Globus pallidus (tissue), 1 donor: ENCODE measurements around the gene SLC25A5.
"Not testable (repeated sequence)": the region's sequence is repeated elsewhere in the genome, so short reads cannot be mapped to it uniquely, and the experiment has no call there.

Source experiments
- DNase-seq: peaks from one replicate; pipeline ENCODE4 v3.0.0-alpha.2; 2015; ENCODE audit warnings: low spot score

The SLC25A5 gene

DNA sequence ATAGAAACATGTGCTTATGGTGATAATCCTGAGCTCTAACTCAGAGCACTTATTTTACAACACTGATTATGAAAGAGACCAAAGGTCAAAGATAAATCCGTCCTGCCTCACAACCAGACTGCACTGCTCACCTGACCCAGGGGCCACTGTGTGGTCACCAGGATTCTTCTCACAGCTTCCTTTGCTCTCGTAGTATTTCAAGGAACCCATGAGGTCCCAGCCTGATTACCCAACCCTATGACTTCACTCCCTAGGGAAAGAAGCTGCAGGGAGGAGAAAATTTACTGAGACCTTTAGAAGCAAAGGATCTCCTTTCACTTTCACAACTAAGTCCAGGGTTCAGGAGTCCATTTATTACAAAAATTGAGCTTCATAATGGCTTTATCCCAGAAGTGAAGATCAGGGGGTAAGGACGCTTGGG is 9.6 kb downstream of the SLC25A5 start:
- no peak for DNase-seq

DNA sequence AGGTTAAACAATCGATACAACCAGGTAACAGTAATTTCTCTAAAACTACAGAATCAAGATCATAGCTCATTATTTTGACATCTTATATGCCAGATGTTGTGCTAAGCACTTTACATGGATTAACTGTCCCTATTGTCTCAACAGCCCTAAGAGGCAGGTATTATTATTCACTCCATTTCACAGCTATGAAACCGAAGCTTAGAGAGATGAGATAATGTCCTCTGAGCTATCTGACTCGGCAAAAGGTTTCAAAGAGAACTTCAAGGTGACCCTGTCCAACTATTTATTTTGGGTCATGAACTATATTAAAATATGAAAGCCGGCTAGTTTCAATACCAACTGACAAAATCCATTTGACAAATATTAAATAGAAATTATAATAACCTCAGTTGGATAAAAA is 10.3 kb downstream of the SLC25A5 start:
- DNase-seq, result no peak

DNA sequence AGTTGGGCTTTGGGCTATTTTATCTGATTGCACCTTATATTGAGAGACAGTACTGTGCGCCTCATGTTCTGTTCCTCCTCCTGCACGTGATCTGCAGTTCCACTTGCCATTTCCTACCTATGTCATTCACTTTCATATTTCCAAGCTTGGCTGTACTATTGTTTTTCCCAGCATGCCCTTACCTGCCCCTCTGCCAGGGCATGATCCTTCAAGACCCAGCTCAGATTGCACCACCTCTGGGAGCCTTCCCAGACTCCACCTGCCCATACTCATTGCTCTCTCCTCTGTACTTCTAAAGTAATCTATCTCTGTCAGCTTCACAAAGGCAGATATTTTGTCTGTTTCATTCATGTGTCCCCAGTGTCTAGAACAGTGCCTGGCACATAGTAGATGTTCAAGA is 11.6 kb downstream of the SLC25A5 start:
- DNase-seq, result no peak

DNA sequence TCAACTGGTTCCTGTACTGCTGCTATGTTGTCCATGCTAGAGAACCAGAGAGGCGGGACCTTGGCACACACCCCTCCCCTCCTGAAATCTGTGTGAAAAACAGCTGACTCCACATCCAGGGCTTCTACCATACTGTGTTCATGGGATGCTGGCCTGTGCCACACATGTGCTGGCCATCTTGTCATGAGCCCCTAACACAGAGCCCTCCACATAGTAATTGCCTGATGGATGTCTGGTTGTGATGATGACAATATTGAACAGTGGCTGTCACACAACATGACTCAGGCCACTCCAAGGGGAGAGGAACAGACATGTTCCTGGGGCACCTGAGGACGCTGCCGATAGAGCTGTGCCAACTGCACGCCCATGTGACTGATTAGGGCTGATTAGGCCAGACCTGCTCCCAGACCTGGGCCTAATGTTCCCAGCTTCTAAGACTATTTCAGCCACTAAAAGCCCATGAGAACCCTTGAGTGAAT is 13.1 kb downstream of the SLC25A5 start:
- DNase-seq, result no peak

DNA sequence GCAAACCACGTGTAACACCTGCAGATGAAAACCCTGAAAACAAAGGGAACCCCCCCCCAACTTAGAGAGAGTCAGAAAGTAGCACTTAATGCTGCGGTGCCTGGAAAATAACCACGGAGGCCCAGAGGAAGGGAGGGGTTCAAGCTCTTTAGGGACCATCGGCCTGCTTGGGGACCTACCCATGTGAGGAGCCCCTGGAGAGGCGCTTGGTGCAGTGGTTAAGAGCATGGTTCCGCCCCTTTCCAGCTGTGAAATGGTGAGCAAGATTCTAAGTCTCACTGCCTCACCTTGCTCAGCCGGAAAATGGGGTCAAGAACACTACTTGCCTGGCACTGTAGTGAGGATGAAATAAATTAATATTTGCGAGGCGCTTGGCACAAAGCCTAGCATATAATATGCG is 13.8 kb downstream of the SLC25A5 start:
- no peak for DNase-seq

DNA sequence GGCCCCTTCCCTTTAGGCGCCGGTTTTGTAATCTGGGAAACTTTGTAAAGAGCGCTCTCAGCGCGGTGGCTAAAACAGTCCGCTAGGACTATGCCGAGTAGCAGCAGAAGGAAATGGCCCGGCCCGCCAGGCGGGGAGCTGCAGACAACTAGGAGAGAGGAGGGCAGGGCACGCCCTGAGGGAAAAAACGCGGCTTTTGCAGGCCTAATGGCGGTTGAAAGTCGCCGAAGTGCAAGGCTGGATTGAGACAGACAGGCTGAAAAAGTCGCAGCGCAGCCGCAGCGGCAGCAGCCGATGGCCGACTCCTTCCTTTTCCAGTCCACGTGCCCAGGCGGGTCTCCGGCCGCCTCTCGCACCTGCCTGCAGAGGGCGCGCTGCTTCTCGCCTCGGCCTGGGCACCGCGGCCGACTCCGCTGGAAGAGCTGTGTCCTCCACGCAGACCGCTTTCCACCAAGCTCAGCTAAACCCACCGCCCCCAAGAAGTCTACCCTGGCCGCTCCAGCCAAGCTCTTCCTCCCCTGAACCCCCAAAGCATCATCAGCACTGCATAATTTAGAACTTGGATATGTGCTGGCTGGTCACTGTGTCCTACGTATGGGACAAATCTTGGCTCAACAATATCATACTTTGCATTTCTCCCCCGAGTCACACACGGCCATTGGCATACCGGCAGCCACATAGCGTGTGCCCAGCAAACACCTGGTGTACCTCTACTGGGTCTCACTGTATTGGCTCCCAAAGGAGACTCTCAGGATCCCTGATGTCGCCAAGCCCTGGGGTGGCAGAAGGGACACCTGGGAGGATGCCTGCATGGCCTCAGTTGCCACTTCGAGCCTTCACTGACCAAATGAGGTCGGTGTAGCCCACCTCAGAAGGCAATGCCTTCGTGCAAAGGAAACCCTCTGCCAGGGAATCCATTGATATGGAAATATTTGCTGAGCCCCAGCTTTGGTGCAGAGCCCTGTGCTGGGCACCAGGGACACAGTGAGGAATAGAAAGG is 14.5 kb downstream of the SLC25A5 start:
- DNase-seq, result peak; percentile 29

DNA sequence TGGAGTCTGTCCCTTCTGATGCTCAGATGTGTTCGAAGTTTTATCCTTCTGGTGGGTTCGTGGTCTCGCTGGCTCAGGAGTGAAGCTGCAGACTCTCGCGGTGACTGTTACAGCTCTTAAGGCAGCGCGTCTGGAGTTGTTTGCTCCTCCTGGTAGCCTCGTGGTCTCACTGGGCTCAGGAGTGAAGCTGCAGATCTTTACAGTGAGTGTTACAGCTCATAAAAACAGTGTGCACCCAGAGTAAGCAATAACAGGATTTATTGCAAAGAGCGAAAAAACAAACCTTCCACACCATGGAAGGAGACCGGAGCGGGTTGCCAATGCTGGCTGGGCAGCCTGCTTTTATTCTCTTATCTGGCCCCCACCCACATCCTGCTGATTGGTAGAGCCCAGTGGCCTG is 18.5 kb downstream of the SLC25A5 start:
- DNase-seq, result no peak

DNA sequence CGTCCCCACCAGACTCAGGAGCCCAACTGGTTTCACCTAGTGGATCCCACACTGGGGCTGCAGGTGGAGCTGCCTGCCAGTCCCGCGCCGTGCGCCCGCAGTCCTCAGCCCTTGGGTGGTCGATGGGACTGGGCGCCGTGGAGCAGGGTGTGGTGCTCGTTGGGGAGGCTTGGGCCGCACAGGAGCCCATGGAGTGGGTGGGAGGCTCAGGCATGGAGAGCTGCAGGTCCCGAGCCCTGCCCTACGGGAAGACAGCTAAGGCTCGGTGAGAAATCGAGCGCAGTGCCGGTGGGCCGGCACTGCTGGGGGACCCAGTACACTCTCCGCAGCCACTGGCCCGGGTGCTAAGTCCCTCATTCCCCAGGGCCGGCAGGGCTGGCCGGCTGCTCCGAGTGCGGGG is 19.5 kb downstream of the SLC25A5 start:
- DNase-seq, result not testable (repeated sequence)

DNA sequence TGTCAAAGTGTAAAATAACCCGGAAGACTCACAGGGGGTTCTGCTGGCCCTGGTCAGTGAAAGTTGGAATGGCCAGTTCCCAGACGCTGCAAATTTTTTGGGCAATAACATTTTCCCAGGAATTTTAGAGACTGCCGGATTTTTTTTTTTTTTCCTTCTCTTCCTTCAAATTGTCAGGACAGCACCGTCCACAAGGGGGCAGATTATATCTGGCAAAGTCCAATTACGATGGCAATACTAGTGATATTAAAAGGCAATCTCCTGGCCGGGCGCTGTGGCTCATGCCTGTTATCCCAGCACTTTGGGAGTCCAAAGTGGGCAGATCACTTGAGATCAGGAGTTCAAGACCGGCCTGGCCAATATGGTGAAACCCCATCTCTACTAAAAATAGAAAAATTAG is 20.5 kb downstream of the SLC25A5 start:
- no peak for DNase-seq

DNA sequence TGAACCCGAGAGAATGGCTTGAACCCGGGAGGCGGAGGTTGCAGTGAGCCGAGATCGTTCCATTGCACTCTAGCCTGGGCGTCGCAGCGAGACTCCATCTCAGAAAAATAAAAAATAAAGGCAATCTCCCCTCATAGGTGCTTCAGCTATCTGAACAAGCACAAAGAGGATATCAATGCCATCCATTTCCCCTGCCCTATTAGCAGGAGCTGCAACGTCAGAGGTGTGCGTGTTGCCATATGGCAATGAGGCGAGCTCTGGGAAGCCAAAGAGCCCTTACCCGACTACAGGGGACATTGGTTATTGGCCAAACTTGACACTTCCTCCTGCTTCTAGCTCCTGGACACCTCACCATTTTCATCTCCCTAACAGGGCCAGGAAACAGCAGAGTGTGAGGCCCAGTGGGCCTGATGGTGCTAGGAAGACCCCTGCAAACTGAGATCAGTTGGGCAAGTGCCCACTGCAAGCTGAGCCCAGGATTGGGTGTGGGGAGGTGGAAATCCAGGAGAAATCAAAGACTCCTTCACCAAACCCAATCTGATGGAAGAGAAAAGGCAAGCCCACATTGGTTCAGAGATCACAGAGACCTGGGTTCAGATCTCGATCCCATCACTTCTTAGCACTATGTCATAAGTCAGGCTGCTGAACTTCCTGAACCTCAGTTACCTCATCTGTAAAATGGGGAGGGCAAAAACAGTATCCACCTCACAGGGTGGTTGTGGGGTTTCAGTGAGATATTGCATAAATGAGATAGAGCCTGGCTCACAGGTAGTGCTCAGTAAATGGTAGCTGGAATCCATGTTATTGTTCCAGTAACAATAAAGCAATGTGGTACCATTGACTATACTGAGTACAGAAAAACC is 21.2 kb downstream of the SLC25A5 start:
- no peak for DNase-seq

DNA sequence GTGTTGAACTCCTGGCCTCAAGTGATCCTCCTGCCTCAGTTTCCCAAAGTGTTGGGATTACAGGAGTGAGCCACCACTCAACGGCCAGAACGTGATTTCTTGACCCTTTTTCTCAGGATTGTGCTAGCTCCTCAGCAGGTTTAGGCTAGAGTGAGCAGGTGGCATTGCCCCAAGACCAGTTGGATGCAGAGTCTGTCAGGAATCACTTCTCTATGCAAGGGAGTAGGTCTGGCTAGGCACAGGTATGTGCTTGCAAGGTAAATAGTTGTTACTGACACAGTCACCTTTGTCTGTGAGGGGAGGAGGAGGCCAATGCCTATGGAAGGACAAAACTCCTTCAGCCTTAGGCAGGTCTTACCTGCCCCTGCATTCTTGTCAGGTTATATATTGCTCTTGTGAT is 24.2 kb downstream of the SLC25A5 start:
- DNase-seq, result no peak

DNA sequence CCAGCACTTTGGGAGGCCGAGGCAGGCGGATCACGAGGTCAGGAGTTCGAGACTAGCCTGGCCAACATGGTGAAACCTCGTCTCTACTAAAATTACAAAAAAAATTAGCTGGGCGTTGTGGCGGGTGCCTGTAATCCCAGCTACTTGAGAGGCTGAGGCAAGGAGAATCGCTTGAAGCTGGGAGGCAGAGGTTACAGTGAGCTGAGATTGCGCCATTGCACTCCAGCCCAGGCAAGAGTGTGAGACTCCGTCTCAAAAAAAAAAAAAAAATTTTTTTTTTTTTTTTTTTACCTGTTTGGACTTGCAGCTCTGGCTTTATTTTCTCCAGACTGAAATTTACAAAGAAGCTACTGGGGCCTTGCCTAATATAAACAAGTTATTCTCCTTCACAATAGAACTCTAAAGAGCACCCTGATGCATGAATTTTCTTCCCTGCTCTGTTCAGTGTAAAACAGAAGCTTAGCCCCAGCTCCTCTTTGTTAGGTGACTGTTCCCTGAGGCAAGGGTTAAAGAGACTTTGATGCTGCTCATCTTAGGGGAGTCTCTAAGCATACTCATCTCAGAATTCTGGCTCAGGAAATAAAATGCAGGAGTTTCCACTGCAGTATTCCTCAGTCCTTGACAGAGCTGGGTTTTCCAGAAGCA is 25.7 kb downstream of the SLC25A5 start:
- DNase-seq, result not testable (repeated sequence)

DNA sequence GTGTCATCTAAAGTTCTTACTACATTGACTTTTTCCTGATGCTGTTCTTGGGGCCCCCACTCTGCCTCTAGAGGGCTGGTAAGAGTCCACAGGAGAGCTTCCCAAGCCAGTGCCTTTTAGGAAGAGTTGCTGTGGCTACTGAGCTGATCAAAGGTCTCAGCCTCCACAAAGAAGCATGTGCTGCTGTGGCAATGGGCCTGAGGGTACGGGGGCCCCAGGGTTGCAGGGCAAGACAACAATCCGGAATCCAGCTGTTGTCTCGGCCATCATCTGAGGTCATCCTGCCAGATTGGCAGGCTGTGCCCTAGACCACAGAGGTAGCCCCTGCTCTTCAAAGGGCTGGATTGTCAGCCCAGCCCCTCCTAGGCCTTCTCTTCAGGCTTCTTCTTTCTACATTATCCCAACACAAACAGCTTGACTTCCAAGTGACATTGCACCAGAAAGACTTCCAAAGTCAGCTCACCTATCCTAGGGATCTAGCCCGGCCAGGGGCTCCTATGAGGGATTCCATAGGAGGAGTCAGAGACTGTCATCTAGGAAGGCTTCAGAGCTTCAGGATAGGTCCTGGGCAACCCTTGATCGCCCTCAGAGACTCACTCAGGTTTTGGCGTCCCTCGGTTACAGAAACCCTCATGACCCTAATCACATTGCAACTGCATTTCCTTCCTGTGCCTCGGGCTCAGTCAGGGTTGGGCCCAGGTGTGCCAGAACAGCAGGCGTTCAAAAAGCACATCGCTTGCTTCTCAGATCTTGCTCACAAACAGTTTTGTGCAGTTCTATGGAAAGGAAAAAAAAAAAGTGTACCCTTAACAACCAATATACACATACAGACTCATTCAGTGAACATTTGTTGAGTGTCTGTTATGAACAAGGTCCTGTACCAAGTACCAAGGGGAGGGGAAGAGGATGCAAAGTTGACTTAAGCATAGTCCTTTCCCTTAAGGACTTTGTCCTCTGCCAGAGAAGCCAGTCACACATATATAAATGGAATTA is 27.8 kb downstream of the SLC25A5 start:
- DNase-seq, result no peak

DNA sequence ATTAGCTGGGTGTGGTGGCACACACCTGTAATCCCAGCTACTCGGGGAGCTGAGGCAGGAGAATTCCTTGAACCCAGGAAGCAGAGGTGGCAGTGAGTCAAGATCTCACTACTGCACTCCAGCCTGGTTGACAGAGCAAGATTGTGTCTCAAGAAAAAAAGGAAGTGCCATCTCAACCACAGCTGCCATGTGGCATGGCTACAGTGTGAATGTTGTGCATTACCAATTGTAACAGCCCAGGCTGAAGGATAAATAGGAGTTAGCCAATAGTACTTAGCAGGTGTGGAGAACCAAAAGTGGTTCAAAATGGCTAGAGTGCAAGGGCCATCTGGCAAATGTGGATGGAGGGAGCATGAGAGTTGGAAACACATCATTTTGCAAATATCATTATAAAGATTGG is 28.9 kb downstream of the SLC25A5 start:
- no peak for DNase-seq

DNA sequence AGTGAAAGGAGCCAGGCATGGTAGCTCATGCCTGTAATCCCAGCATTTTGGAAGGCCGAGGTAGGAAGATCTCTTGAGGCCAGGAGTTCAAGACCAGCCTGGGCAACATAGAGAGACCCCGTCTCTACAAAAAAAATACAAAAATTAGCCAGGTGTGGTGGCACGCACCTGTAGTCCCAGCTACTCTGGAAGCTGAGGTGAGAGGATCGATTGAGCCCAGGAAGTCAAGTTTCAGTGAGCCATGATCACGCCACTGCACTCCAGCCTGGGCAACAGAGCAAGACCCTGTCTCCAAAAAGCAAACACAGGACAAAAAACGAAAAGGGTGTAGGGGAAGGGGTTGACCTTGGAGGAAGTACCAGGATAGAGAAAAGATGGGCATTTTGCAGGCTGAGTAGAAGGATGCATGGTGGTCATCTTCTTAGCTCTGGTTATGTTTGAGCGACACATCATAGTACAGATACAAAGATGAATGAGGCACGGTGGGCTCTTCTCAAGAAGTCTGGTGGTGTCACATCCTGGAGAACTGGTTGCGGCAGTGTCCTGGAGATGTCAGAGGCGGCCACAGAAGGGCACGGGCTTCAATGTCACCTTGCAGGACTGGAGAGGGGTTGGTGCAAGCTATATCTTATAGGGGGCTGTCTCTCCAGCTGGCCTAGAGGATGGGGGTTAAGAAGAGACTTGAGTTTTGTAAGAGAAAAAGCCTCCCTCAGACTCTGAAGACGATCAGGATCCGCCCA is 32.0 kb downstream of the SLC25A5 start:
- no peak for DNase-seq

DNA sequence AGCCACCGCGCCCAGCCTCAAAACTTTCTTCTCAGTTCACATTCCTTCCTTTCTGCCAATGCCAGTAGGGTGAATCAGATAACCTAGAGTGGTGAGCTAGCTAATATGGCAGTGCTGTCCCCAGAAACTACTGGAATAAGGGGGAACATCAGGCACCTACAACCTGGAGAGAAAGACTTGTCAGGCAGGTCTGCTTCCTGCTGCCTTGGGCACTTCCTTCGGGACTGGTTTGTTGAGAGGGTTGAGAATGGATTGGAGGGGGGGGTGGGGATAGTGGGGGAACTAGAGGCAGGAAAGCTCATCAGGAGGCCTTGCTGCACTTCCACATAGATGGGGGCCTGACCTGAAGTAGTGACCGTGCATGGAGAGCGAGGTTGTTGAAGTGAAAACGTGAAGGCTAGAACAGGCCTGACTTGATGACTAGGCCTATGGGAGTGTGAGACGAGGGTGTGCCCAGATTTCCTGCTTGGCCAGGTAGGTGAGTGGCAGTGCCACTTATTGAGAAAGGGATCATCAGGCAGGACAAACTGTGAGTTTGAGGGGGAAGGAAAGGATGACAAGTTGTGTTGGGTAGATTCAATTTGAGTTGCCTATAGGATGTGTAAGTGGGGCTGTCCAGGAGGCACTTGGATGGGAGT is 33.4 kb downstream of the SLC25A5 start:
- no peak for DNase-seq

DNA sequence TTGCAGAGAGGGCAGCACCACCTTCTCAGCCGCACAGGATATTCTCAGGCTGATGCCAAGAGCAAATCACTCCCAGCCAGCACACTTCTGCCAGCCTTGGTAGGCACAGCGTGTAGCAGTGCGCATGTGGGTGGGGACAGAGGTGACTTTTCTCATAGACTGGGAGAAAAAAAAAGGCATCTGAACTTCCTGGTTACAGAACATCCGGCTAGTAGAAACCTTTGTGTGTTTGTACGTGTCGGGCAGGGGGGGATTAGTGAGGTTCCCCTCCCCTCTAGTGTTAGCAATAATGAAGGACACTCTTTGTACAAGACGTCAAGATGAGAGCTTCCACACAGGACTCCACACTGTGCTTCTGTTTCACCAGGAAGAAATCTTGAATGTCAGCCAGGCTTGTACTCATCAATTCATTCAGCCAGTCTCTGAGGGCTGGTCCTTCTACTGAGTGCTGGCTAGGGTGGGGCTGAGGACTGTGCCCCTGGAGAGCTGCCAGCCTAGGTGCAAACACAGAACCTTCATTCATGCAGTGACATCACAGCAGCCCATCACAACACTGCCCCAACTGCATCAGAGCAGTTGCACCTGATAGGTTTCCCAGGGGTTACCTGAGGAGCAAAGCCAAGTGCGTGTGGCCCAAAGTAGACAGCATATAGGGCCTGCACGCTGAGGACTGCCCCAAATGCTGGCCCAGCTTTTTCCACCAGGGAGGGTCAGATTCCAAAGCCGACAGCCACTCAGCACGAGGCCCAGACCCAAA is 34.7 kb downstream of the SLC25A5 start:
- DNase-seq, result no peak

DNA sequence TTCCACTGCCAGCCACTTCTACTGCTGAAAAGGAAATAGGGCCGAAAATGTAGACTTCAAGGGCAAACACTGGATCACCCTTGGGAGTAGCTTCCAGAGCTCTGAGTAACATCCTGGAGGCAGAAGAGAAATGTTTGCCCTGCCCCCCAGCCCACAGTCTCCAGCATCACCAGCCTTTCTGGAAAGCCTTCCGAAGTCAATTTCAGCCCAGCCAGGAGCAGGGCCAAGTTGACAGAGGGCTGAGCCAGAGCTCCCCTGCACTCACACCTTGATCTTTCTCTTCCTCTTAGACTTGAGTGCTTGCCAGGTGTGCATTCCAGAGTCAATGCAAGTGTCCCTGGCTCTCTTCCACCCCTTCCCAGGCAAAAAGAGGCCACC is 35.2 kb downstream of the SLC25A5 start:
- no peak for DNase-seq

DNA sequence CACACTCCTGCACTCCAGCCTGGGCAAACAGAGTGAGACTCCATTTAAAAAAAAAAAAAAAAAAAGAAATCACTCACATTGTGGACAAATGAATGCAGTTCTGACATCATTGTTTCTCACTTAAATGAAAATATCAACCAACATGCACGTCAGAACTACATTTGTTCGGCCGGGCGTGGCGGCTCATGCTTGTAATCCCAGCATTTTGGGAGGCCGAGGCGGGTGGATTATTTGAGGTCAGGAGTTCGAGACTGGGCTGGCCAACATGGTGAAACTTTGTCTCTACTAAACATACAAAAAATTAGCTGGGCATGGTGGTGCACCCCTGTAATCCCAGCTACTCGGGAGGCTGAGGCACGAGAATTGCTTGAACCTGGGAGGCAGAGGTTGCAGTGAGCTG is 36.9 kb downstream of the SLC25A5 start:
- DNase-seq, result not testable (repeated sequence)
